Right lung (tissue), 10 donors: ENCODE results near the gene OOSP4A. TPM values are rescaled to one million over a fixed set of nuclear protein-coding genes. Genes with fewer than 3 reads are reported as not detected.

Experiments
- DNase-seq, 2 donors: peaks; one replicate each; pipeline ENCODE4 v3.0.0-alpha.2; 2013
- long read RNA-seq, 8 donors: transcript quantifications; one replicate each; lab custom pipeline, GENCODE V29; 2026
- polyA plus RNA-seq, 5 donors: library from polyadenylated mRNA; unstranded; fragments of 120-200 nt; gene quantifications; one replicate each; pipeline versions ENCODE4 v1.2.1 to v1.2.3, GENCODE V29; 2013; ENCODE audit warnings: inconsistent platforms in 1 of 5, low replicate concordance in 1 of 5; ENCODE audit not compliant: insufficient read length in 5 of 5, insufficient read depth in 1 of 5

Gene OOSP4A
- not detected for polyA plus RNA-seq
- long read RNA-seq, donor 1: 0 reads
- long read RNA-seq, donor 2: 0 reads
- long read RNA-seq, donor 3: 0 reads
- long read RNA-seq, donor 4: 0 reads
- long read RNA-seq, donor 5: 0 reads
- long read RNA-seq, donor 6: 0 reads
- long read RNA-seq, donor 7: 0 reads
- long read RNA-seq, donor 8: 0 reads

- DNase-seq: no peak
These were observed at the start of gene OOSP4A for GRCh38 chr11:59963733-59964132. TSS of gene OOSP4A (plus strand) at chr11:59964033. CDS start at chr11:59964033, 0 bp downstream.

GRCh38 chr11:59918480-59918879, 45.4 kb upstream of the OOSP4A start:
- DNase-seq: no peak

GRCh38 chr11:59918987-59919589, 44.7 kb upstream of the OOSP4A start:
- DNase-seq: no peak

DNA sequence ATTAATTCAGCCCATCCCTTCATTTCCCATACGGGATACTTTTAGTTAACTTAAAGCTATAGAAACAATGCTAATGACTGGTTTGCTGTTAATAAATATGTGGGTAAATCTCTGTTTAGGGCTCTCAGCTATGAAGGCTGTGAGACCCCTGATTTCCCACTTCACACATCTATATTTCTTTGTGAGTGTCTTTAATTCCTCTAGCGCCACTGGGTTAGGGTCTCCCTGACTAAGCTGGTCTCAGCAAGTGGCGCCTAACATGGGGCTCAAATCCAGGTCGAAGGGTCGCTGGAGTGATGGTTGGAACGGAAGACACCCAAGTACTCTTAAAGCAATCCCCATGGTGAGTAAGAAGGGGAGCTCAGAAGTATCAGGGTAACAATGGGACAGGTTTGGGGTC, 40.0 kb upstream of the OOSP4A start:
- no peak for DNase-seq

- no peak for DNase-seq
These were observed 32.1 kb upstream of the OOSP4A start for GRCh38 chr11:59931688-59932087.

- DNase-seq: no peak
These were observed 25.7 kb upstream of the OOSP4A start, which contains the start of gene OOSP1 for GRCh38 chr11:59938132-59938531. TSS of gene OOSP1 (plus strand) at chr11:59938432. CDS start at chr11:59938455, 23 bp downstream.

DNA sequence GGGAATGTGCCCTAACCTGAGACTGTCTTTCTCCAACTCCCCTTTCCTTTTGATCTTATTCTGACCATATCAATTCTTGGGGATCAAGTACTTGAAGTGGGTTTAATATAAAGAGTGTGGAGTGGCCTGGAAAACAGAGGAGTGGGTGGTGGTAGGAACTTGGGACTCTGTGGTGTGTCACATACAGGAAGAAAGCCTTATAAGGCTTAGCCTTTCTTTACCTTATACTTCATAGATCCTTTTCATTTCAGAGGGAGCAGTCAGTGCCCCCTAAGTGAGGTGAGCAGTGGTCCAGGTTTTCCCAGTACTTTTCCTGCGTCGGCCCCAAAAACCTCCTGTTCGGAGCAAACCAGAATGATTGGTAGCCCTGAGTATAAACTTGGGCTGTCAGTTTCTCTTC, 25.1 kb upstream of the OOSP4A start:
- DNase-seq: no peak

- DNase-seq: no peak
These were observed 24.4 kb upstream of the OOSP4A start for GRCh38 chr11:59939482-59939881.

DNA sequence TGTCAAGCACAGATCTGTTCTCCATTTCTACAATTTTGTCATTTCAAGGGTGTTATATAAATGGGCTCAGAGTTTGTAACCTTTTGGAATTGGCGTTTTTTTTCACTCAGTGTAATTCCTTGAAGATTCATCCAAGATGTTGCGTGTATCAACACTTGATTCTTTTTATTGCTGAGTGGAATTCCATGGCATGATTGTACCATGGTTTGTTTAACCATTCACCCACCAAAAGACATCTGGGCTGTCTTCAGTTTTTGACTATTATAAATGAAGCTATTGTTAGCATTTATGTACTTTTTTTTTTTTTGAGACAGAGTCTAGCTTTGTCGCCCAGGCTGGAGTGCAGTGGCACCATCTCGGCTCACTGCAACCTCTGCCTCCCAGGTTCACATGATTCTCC, 22.7 kb upstream of the OOSP4A start:
- no peak for DNase-seq

GRCh38 chr11:59943997-59944714, 19.7 kb upstream of the OOSP4A start:
- no peak for DNase-seq

DNA sequence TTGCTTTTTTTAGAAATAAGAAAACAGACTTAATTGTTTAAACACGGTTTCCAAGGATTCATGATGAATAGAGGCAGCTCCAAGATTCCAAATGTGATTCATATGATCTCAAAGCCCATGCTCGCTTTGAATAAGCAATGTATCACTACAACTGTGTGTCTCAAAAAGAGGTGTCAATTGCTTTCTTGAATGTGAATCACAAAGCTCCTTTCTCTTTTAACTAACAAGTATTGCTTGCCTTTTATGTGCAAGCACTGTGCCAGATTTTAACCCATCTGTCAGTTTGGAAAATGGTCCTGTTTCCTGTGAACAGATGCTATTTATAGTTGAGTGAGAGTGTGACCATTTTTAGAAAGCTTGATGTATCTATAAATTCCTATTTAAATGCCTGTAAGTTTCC, 19.1 kb upstream of the OOSP4A start:
- no peak for DNase-seq

- no peak for DNase-seq
These were observed 10.2 kb upstream of the OOSP4A start for GRCh38 chr11:59953463-59954218.

DNA sequence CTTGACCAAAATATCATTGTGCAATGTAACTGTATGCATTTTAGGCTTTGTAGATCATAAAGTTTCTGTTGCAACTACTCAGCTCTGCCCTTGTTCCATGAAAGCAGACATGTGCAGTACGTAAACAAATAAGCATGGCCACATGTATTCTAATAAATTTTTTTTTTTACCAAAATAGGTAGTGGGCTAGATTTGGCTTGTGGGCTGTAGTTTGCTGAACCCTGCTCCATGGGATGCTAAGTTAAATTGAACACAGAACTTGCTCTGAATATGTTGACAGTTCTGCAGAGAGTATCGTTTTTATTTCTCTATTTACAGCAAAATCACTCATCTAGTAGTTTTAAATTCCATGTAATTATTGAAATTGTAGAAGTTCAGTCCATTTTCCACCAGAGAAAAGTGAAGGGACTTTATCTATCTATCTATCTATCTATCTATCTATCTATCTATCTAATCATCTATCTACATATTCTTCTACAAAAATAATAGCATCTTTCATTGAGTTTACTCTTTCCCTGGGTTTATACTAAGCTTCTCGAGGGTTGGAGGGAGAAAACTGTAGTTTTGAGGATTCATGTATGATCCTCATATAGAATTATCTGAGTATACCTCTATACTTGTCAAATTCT, 9.5 kb upstream of the OOSP4A start:
- no peak for DNase-seq

GRCh38 chr11:59957094-59957493, 6.7 kb upstream of the OOSP4A start:
- DNase-seq: no peak

DNA sequence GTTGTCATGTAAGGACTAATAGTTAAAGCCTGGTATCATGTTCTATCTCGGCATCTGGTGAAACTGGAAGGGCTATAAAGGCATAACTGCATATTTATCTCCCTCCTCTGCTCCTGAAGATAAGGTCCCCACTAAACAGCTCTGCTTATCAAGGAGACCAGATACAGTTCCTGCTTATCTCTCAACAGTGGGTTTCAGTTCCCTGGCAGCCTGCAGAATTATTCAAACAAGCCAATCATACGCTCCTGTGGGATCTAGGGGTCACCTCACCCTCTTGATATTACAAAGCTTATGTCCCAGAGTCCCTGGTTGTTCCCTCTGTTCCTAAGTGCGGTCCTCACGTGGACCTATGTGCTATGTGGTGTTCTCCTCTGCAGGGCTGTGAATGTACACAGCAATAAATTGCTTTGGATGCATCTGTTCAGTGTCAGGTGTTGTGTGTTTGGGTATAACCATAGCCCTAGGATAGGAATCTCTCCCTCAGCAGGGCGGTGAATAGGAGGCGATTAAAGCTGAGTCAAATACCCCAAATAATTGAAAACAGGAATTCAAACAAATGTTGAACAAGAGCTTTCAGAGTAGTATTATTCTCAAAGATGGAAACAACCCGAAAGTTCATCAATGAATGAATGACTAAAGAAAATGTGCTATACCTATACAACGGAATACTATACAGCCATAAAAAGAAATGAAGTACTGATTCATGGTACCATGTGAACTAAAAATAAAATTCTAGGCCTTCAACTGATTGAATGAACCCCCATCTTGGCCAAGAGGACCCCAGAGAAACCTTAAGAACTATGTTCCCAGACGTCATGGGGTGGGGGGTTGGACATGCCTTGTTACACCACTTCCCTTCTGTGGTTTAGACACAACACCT, 3.1 kb upstream of the OOSP4A start:
- no peak for DNase-seq

DNA sequence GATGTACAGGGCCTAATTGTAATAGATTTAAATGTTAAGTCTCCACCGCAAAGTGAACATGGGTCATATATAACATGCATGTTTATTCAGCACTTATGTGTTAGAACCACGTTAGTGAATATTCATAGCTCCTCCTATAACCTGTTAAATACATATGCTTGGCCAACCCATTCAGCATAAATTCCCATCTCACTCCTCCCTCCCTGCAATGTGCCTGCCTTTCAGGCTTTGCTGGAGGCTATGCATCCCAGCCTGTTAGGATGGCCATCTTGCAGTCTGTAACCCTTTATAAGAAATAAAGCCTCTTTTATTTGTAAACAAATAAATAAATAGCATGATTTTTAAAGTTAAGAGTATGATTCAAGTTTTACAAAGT, 1.7 kb upstream of the OOSP4A start:
- no peak for DNase-seq

DNA sequence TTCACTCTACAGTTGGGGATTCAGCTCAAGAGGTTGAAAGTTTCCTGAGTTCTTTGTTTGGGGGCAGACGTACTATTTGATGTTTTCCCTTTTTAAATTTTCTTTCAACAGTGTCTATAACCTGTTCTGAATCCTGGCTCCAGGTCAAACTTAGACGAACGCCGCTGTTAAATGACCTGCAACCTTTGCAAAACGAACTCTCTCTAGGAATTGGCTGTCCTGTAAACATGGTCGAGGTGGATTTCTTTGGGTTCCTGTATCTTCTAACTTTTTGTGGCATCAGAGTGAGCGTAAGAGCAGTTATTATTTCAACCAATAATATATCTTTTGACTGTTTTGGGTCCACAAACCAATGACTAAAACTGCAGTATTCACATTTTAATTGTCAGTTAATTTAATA, 1.6 kb downstream of the OOSP4A start:
- DNase-seq: no peak

DNA sequence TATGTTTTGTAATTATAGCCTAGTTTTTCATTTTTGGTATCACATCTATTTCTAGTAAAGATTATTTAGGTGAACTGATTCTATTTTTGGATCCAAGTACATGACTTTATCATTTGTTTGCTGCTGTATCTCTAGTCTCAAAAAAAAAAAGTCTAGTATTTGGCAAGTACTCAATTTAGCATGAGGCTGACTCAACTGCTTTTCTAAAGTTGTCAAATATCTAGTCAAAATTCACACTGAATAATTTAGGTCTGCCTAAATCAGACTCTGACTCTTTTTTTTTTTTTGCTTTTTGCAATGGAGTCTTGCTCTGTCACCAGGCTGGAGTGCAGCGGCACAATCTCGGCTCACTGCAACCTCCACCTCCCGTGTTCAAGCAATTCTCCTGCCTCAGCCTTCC, 2.4 kb downstream of the OOSP4A start:
- no peak for DNase-seq

- DNase-seq: no peak
These were observed 4.0 kb downstream of the OOSP4A start for GRCh38 chr11:59967677-59968394.

DNA sequence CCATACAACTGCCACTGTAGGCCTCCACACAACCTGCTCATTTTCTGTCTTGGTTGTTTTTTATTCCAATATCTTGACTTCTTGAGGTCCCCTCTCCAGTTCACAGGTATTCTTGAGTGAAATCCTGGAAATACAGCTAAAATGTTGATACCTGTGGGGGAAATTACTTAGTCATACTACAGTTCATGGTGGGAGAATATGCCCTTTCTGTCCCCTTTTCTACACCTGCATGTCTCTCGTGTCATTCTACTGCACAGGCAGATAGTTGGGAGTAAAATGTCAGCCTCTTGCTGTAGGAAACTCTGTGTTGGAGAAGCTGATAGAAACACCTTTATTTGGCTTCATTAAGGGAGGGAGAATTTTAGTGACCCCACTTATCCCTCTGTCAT, 4.6 kb downstream of the OOSP4A start:
- no peak for DNase-seq
